Gastroesophageal sphincter (tissue), 3 donors: ENCODE measurements around the gene ABI1.

Experiments used
- POLR2A ChIP-seq, 2 donors: fragments of 450-650 bp; IDR thresholded peaks; one replicate each; pipeline ENCODE4 v1.6.1; 2017; ENCODE audit warnings: antibody characterized with exemption in 2 of 2, mild to moderate bottlenecking in 2 of 2, moderate library complexity in 1 of 2
- TF ChIP-seq, protein P1 (sequence below), 4 experiments: fragments of 200-600 bp in 2 of 4; fragments of 450-650 bp in 2 of 4; sonication (generic) in 1 of 4; IDR thresholded peaks; one replicate each; pipeline ENCODE4 v1.5.1; 2017 to 2019; ENCODE audit warnings: antibody characterized with exemption in 4 of 4, mild to moderate bottlenecking in 2 of 4, moderate library complexity in 2 of 4

DNA sequence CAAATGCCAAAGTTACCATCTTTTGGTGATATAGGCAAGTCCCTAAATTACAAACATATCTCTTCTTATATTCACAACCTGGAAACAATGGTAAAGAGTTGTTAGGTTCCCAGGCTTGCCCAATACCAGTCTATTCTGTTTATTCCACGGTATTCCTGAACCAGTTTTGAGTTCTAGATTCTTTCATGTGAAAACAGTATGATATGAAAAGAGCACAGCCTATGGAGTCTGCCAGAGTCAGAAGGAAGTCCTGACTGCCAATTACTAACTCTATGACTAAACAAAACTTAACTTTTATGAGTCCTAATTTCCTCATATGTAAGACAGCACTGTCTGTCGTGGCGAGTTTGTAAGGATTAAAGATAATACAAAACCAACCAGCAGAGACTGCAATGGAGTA, 5.6 kb downstream of the ABI1 start:
- TF ChIP-seq, protein P1, sequence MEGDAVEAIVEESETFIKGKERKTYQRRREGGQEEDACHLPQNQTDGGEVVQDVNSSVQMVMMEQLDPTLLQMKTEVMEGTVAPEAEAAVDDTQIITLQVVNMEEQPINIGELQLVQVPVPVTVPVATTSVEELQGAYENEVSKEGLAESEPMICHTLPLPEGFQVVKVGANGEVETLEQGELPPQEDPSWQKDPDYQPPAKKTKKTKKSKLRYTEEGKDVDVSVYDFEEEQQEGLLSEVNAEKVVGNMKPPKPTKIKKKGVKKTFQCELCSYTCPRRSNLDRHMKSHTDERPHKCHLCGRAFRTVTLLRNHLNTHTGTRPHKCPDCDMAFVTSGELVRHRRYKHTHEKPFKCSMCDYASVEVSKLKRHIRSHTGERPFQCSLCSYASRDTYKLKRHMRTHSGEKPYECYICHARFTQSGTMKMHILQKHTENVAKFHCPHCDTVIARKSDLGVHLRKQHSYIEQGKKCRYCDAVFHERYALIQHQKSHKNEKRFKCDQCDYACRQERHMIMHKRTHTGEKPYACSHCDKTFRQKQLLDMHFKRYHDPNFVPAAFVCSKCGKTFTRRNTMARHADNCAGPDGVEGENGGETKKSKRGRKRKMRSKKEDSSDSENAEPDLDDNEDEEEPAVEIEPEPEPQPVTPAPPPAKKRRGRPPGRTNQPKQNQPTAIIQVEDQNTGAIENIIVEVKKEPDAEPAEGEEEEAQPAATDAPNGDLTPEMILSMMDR (IDR thresholded peaks at IDR 0.05), result no peak
- no peak for TF ChIP-seq POLR2A (IDR thresholded peaks at IDR 0.05)
